GM23248 (cell line): Measurements from ENCODE around the gene MMP3. TPM values are rescaled to one million over a fixed set of nuclear protein-coding genes. Genes with fewer than 3 reads are reported as not detected.

ENCODE experiments used
- DNase-seq: peaks from one replicate; pipeline ENCODE4 v3.0.0-alpha.2; 2015
- H2AFZ ChIP-seq: fragments of 200-600 bp; sonication (generic); 2 replicates; pipeline ENCODE4 v1.6.1; 2016; ENCODE audit warnings: antibody characterized with exemption
- H3F3A ChIP-seq: fragments of 200-600 bp; sonication (generic); 2 replicates; pipeline ENCODE4 v1.6.1; 2016; ENCODE audit warnings: mild to moderate bottlenecking, antibody characterized with exemption, mixed run types; ENCODE audit not compliant: insufficient read depth
- H3K27ac ChIP-seq: fragments of 200-600 bp; sonication (generic); 2 replicates; pipeline ENCODE4 v1.5.1; 2016; ENCODE audit warnings: mild to moderate bottlenecking
- H3K27me3 ChIP-seq: fragments of 200-600 bp; sonication (generic); replicated peaks from 2 replicates; pipeline ENCODE4 v1.6.1; 2016; ENCODE audit warnings: mild to moderate bottlenecking; ENCODE audit not compliant: insufficient read depth
- H3K36me3 ChIP-seq: fragments of 200-600 bp; sonication (generic); 2 replicates; pipeline ENCODE4 v1.6.1; 2016; ENCODE audit warnings: low read depth, mild to moderate bottlenecking
- H3K4me1 ChIP-seq: fragments of 200-600 bp; sonication (generic); 2 replicates; pipeline ENCODE4 v1.6.1; 2016; ENCODE audit warnings: mild to moderate bottlenecking; ENCODE audit not compliant: insufficient read depth
- H3K4me2 ChIP-seq: fragments of 200-600 bp; sonication (generic); one replicate; pipeline ENCODE4 v1.6.1; 2016; ENCODE audit warnings: mild to moderate bottlenecking; ENCODE audit not compliant: unreplicated experiment
- H3K4me3 ChIP-seq: fragments of 200-600 bp; sonication (generic); 2 replicates; pipeline ENCODE4 v1.5.1; 2016; ENCODE audit warnings: mild to moderate bottlenecking
- H3K79me2 ChIP-seq: fragments of 200-600 bp; sonication (generic); 2 replicates; pipeline ENCODE4 v1.6.1; 2016; ENCODE audit warnings: mild to moderate bottlenecking; ENCODE audit not compliant: insufficient read depth
- H3K9ac ChIP-seq: fragments of 200-600 bp; sonication (generic); 2 replicates; pipeline ENCODE4 v1.6.1; 2016; ENCODE audit warnings: mild to moderate bottlenecking
- H3K9me2 ChIP-seq: fragments of 200-600 bp; sonication (generic); 2 replicates; pipeline ENCODE4 v1.6.1; 2016; ENCODE audit warnings: mixed run types, mild to moderate bottlenecking, moderate library complexity; ENCODE audit not compliant: insufficient read depth
- H3K9me3 ChIP-seq: fragments of 200-600 bp; sonication (generic); one replicate; pipeline ENCODE4 v1.6.1; 2017; ENCODE audit warnings: low read depth
- H4K20me1 ChIP-seq: fragments of 200-600 bp; sonication (generic); 2 replicates; pipeline ENCODE4 v1.6.0; 2016; ENCODE audit not compliant: insufficient read depth
- EZH2 ChIP-seq: fragments of 200-600 bp; sonication (generic); IDR thresholded peaks from 2 replicates; pipeline ENCODE4 v1.6.1; 2018; ENCODE audit warnings: antibody characterized with exemption, mild to moderate bottlenecking; ENCODE audit not compliant: insufficient read depth, poor library complexity, severe bottlenecking
- EZH2phosphoT487 ChIP-seq: fragments of 200-600 bp; sonication (generic); IDR thresholded peaks from 2 replicates; pipeline ENCODE4 v1.6.1; 2018; ENCODE audit warnings: antibody characterized with exemption, moderate library complexity, mild to moderate bottlenecking, low read depth; ENCODE audit not compliant: insufficient read depth
- WGBS, 2 experiments: methylation state at CpG; one replicate each; pipeline ENCODE4 v1.1.6; 2015 to 2017; ENCODE audit warnings: low lambda C conversion rate in 2 of 2, low coverage in 1 of 2; ENCODE audit errors: missing lambda C conversion rate in 2 of 2; 5-methylcytosine and 5-hydroxymethylcytosine counted together
- in situ Hi-C: fragments of 300-500 bp; cut with MboI; formaldehyde crosslinking; loops from 2 replicates; pipeline ENCODE4 v1.15.0; 2020
- polyA plus RNA-seq: library from polyadenylated mRNA; unstranded; fragments of >200 nt; fragmentation: Nextera tagmentation; extraction: Ambion mirVana; gene quantifications from 2 replicates; pipeline ENCODE4 v1.2.1, GENCODE V29; 2016
- total RNA-seq: library from RNA; depleted of rRNA; stranded (reverse); fragments of >200 nt; shearing (Covaris generic); gene quantifications from 2 replicates; pipeline ENCODE4 v1.2.3, GENCODE V29; 2014

Gene MMP3
- total and polyA plus RNA-seq, 2 experiments from 2014 or later: 18.8 to 19.1 TPM

GRCh38 chr11:102798012-102798746, 45.2 kb downstream of the MMP3 start, which contains the start of gene MMP1:
TSS of gene MMP1 (minus strand) at chr11:102798160. CDS start at chr11:102798092, 68 bp downstream.
- H3K9me3 ChIP-seq: no peaks in the 10 kb centered on the region
- no peak within 1 kb of the TSS for H3K4me3 ChIP-seq
- no peaks in the 10 kb centered on the region for H3K79me2 ChIP-seq
- no peaks in the 10 kb centered on the region for H3K9me2 ChIP-seq
- H2AFZ ChIP-seq: no peak within 1 kb of the TSS
- H3F3A ChIP-seq: peaks cover 45% of the 10 kb centered on the region
- TF ChIP-seq EZH2: no peak
- H3K36me3 ChIP-seq: no peaks in the 10 kb centered on the region
- no peaks in the 10 kb centered on the region for H3K27me3 ChIP-seq
- WGBS, 2 experiments: 72 to 74% methylated on average over 7 of the region's 7 CpGs
- peaks cover 50% of the 10 kb centered on the region for H3K4me1 ChIP-seq
- H4K20me1 ChIP-seq: no peaks in the 10 kb centered on the region
- DNase-seq: peak; percentile 87
- no peak within 1 kb of the TSS for H3K9ac ChIP-seq
- peak within 1 kb of the TSS; percentile 26 for H3K4me2 ChIP-seq
- peak within 1 kb of the TSS; percentile 24; the same call in 1 of the 2 replicates for H3K27ac ChIP-seq
- in situ Hi-C loops: no loop called here

GRCh38 chr11:102794382-102794781, 49.0 kb downstream of the MMP3 start:
- Histone ChIP-seq H4K20me1 (no peaks in the 10 kb centered on the region), H3K79me2 (no peaks in the 10 kb centered on the region), H3K27ac (no peak overlapping the region), H3K4me2 (no peak overlapping the region), H3F3A (peaks cover 34% of the 10 kb centered on the region), H2AFZ (no peak overlapping the region), H3K9ac (no peak overlapping the region), H3K9me3 (no peaks in the 10 kb centered on the region), H3K36me3 (no peaks in the 10 kb centered on the region), H3K4me1 (peaks cover 16% of the 10 kb centered on the region), H3K4me3 (no peak overlapping the region), H3K27me3 (no peaks in the 10 kb centered on the region), H3K9me2 (no peaks in the 10 kb centered on the region)
- TF ChIP-seq EZH2 (no peak), EZH2phosphoT487 (no peak)
- in situ Hi-C loops: no loop called here
- DNase-seq: peak; percentile 62

- no peaks in the 10 kb centered on the region for H3K27me3 ChIP-seq
- no peaks in the 10 kb centered on the region for H3K36me3 ChIP-seq
- no peak for DNase-seq
- no peaks in the 10 kb centered on the region for H3K79me2 ChIP-seq
- no peak overlapping the region for H3K4me2 ChIP-seq
- H3K27ac ChIP-seq: no peak overlapping the region
- H3K9me2 ChIP-seq: no peaks in the 10 kb centered on the region
- peaks cover 34% of the 10 kb centered on the region for H3F3A ChIP-seq
- TF ChIP-seq EZH2 (no peak), EZH2phosphoT487 (no peak)
- H4K20me1 ChIP-seq: no peaks in the 10 kb centered on the region
- 96 to 98% methylated on average over 6 of the region's 6 CpGs for WGBS, 2 experiments
- no peak overlapping the region for H3K4me3 ChIP-seq
- no peak overlapping the region for H3K9ac ChIP-seq
- no peaks in the 10 kb centered on the region for H3K9me3 ChIP-seq
- no peak overlapping the region for H2AFZ ChIP-seq
- in situ Hi-C loops: no loop called here
- peaks cover 13% of the 10 kb centered on the region for H3K4me1 ChIP-seq
Observed at GRCh38 chr11:102793677-102794290, 49.6 kb downstream of the MMP3 start.

- DNase-seq: no peak
- no peak for TF ChIP-seq EZH2
- TF ChIP-seq EZH2phosphoT487: no peak
- H3K9me2 ChIP-seq: no peaks in the 10 kb centered on the region
- peaks cover 1% of the 10 kb centered on the region; the same call in 1 of the 2 replicates for H3K4me1 ChIP-seq
- H3K36me3 ChIP-seq: no peaks in the 10 kb centered on the region
- H3K4me2 ChIP-seq: no peak overlapping the region
- no peak overlapping the region for H3K9ac ChIP-seq
- H3K9me3 ChIP-seq: no peaks in the 10 kb centered on the region
- no peaks in the 10 kb centered on the region for H3K79me2 ChIP-seq
- WGBS, 2 experiments: 83 to 90% methylated on average over 5 of the region's 5 CpGs
- in situ Hi-C loops: no loop called here
- no peak overlapping the region for H2AFZ ChIP-seq
- peaks cover 26% of the 10 kb centered on the region for H3F3A ChIP-seq
- no peak overlapping the region for H3K4me3 ChIP-seq
- H4K20me1 ChIP-seq: no peaks in the 10 kb centered on the region
- no peaks in the 10 kb centered on the region for H3K27me3 ChIP-seq
- H3K27ac ChIP-seq: no peak overlapping the region
Observed at GRCh38 chr11:102792604-102793003, 50.8 kb downstream of the MMP3 start.
